Tibial nerve (tissue), 4 donors: Measurements from ENCODE around the gene TFR2. TPM values are rescaled to one million over a fixed set of nuclear protein-coding genes. Genes with fewer than 3 reads are reported as not detected.

ENCODE experiments used
- DNase-seq, 2 donors: peaks; one replicate each; pipeline ENCODE4 v3.0.0-alpha.2; 2019; ENCODE audit warnings: low spot score in 2 of 2
- H3K27ac ChIP-seq, 4 donors: fragments of 200-600 bp; sonication (generic) in 3 of 4; one replicate each; pipeline ENCODE4 v1.5.1; 2017 to 2019; ENCODE audit warnings: mild to moderate bottlenecking in 1 of 4
- H3K27me3 ChIP-seq, 2 donors: fragments of 200-600 bp; sonication (generic) in 1 of 2; one replicate each; pipeline versions ENCODE4 v1.5.1 to v1.6.0; 2017 to 2019
- H3K36me3 ChIP-seq, 3 donors: fragments of 200-600 bp; sonication (generic); one replicate each; pipeline ENCODE4 v1.5.1; 2018 to 2019
- H3K4me1 ChIP-seq, 4 donors: fragments of 200-600 bp; sonication (generic) in 3 of 4; one replicate each; pipeline ENCODE4 v1.5.1; 2017 to 2019
- H3K4me3 ChIP-seq, 4 donors: fragments of 200-600 bp; sonication (generic) in 3 of 4; one replicate each; pipeline ENCODE4 v1.5.1; 2017 to 2019; ENCODE audit warnings: mild to moderate bottlenecking in 1 of 4, moderate library complexity in 1 of 4
- H3K9me3 ChIP-seq, 4 donors: fragments of 200-600 bp; sonication (generic) in 3 of 4; one replicate each; pipeline ENCODE4 v1.5.1; 2017 to 2019
- EP300 ChIP-seq, 2 donors: sonication (generic); formaldehyde crosslinking; IDR thresholded peaks; one replicate each; pipeline ENCODE4 v1.6.1; 2017; ENCODE audit warnings: antibody characterized with exemption in 2 of 2, mild to moderate bottlenecking in 1 of 2
- POLR2A ChIP-seq, 2 donors: fragments of 450-650 bp; IDR thresholded peaks; one replicate each; pipeline ENCODE4 v1.6.1; 2017; ENCODE audit warnings: antibody characterized with exemption in 2 of 2, mild to moderate bottlenecking in 2 of 2, moderate library complexity in 2 of 2
- WGBS, 2 donors: methylation state at CpG; one replicate each; pipeline ENCODE4 v1.1.5; 2018; 5-methylcytosine and 5-hydroxymethylcytosine counted together
- total RNA-seq, 4 donors: library from RNA; depleted of rRNA; stranded (reverse); fragments of >200 nt; gene quantifications; one replicate each; pipeline ENCODE4 v1.1.0, GENCODE V29; 2016
- TF ChIP-seq, protein P1 (sequence below), 5 experiments: fragments of 200-600 bp in 3 of 5; fragments of 450-650 bp in 2 of 5; sonication (generic) in 3 of 5; IDR thresholded peaks; one replicate each; pipeline ENCODE4 v1.5.1; 2016 to 2019; ENCODE audit warnings: antibody characterized with exemption in 5 of 5, mild to moderate bottlenecking in 3 of 5, moderate library complexity in 2 of 5

TFR2 gene
- total RNA-seq, 4 donors from 2014 or later: 2.1 TPM; not detected in 3

- H3K4me3 ChIP-seq: peak overlapping the region; percentile 60 to 85 (median 74)
- H3K27me3 ChIP-seq: no peaks in the 10 kb centered on the region
- H3K27ac ChIP-seq: peak overlapping the region; percentile 70 to 91 (median 86)
- DNase-seq: peak; percentile 76 to 88
- 23 to 39% methylated on average over 17 to 21 of the region's 21 CpGs for WGBS, 2 donors
- TF ChIP-seq, protein P1, sequence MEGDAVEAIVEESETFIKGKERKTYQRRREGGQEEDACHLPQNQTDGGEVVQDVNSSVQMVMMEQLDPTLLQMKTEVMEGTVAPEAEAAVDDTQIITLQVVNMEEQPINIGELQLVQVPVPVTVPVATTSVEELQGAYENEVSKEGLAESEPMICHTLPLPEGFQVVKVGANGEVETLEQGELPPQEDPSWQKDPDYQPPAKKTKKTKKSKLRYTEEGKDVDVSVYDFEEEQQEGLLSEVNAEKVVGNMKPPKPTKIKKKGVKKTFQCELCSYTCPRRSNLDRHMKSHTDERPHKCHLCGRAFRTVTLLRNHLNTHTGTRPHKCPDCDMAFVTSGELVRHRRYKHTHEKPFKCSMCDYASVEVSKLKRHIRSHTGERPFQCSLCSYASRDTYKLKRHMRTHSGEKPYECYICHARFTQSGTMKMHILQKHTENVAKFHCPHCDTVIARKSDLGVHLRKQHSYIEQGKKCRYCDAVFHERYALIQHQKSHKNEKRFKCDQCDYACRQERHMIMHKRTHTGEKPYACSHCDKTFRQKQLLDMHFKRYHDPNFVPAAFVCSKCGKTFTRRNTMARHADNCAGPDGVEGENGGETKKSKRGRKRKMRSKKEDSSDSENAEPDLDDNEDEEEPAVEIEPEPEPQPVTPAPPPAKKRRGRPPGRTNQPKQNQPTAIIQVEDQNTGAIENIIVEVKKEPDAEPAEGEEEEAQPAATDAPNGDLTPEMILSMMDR (IDR thresholded peaks at IDR 0.05): no peak
- peak in 1 of 2 donors; percentile 74 for TF ChIP-seq EP300 (IDR thresholded peaks at IDR 0.05)
- TF ChIP-seq POLR2A (IDR thresholded peaks at IDR 0.05): no peak
- peaks cover 0 to 4% (median 0%) of the 10 kb centered on the region in 3 donors for H3K36me3 ChIP-seq
- no peaks in the 10 kb centered on the region for H3K9me3 ChIP-seq
- peaks cover 0 to 66% (median 8%) of the 10 kb centered on the region in 4 donors for H3K4me1 ChIP-seq
Observed at GRCh38 chr7:100602889-100603725, 38.2 kb downstream of the TFR2 start.

- H3K4me1 ChIP-seq: peaks cover 0 to 62% (median 8%) of the 10 kb centered on the region in 4 donors
- H3K27ac ChIP-seq: peak overlapping the region in 1 of 4 donors; percentile 40
- TF ChIP-seq POLR2A (IDR thresholded peaks at IDR 0.05): no peak
- TF ChIP-seq, protein P1 (IDR thresholded peaks at IDR 0.05): no peak
- no peak for TF ChIP-seq EP300 (IDR thresholded peaks at IDR 0.05)
- no peaks in the 10 kb centered on the region for H3K9me3 ChIP-seq
- no peak overlapping the region for H3K4me3 ChIP-seq
- H3K36me3 ChIP-seq: no peaks in the 10 kb centered on the region
- DNase-seq: no peak
- H3K27me3 ChIP-seq: no peaks in the 10 kb centered on the region
- WGBS, 2 donors: 81 to 86% methylated on average over 8 to 9 of the region's 9 CpGs
Observed at GRCh38 chr7:100600730-100601038, 40.7 kb downstream of the TFR2 start.

- TF ChIP-seq POLR2A (IDR thresholded peaks at IDR 0.05) (no peak), EP300 (IDR thresholded peaks at IDR 0.05) (no peak)
- TF ChIP-seq, protein P1 (IDR thresholded peaks at IDR 0.05): no peak
- 63 to 66% methylated on average over 15 of the region's 18 CpGs for WGBS, 2 donors
Observed at GRCh38 chr7:100599911-100600729, 41.2 kb downstream of the TFR2 start.

DNA sequence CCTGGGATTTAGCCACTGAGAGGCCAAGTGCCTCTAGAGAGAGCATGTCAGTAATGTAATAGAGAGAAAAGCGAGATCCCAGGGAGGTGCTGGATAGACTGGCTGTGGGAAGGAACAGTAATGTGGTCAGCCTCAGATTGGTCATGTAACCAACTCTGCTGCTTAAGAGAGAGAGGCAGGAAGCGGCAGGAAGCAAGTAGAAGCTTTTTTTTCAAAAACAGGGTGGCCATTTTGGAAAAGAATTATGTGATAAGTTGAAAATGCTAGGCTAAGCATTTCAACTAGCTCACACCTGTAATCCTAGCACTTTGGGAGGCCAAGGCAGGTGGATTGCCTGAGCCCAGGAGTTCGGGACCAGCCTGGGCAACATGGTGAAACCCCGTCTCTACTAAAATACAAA is 42.9 kb downstream of the TFR2 start:
- peaks cover 0 to 39% (median 4%) of the 10 kb centered on the region in 4 donors for H3K4me1 ChIP-seq

More at GRCh38 chr7:100599911-100600729, 41.2 kb downstream of the TFR2 start:
- H3K4me1 ChIP-seq: peaks cover 0 to 56% (median 7%) of the 10 kb centered on the region in 4 donors
- H3K27me3 ChIP-seq: no peaks in the 10 kb centered on the region
- no peaks in the 10 kb centered on the region for H3K36me3 ChIP-seq
- peak overlapping the region in 2 of 4 donors; percentile 36 to 40 for H3K27ac ChIP-seq
- no peak overlapping the region for H3K4me3 ChIP-seq
- H3K9me3 ChIP-seq: no peaks in the 10 kb centered on the region
- peak in 1 of 2 donors; percentile 52 for DNase-seq

More for the DNA sequence above, 42.9 kb downstream of the TFR2 start:
- Histone ChIP-seq H3K9me3 (no peaks in the 10 kb centered on the region), H3K36me3 (no peaks in the 10 kb centered on the region), H3K27ac (no peak overlapping the region), H3K4me3 (no peak overlapping the region), H3K27me3 (no peaks in the 10 kb centered on the region)
- DNase-seq: no peak
- 78 to 86% methylated on average over 4 of the region's 4 CpGs for WGBS, 2 donors
- no peak for TF ChIP-seq POLR2A (IDR thresholded peaks at IDR 0.05)
- TF ChIP-seq, protein P1 (IDR thresholded peaks at IDR 0.05): no peak
- no peak for TF ChIP-seq EP300 (IDR thresholded peaks at IDR 0.05)
